Keratinocyte (primary cell): ENCODE data around the gene MN1. TPM values are rescaled to one million over a fixed set of nuclear protein-coding genes. Genes with fewer than 3 reads are reported as not detected.

Source experiments
- DNase-seq: peaks from one replicate; pipeline ENCODE4 v3.0.0-alpha.2; 2011; ENCODE audit warnings: low read depth, missing footprints, low spot score
- FAIRE-seq: peaks from 2 replicates; lab custom pipeline; 2011; peaks lifted over from hg19 to GRCh38; lab: Jason Lieb, UNC
- H2AFZ ChIP-seq: 2 replicates; pipeline ENCODE4 v1.6.0; 2012; ENCODE audit warnings: low read length, control low read depth, inconsistent platforms; ENCODE audit not compliant: control insufficient read depth
- H3K27ac ChIP-seq: 2 replicates; pipeline ENCODE4 v1.5.1; 2011; ENCODE audit warnings: low read length; ENCODE audit not compliant: control insufficient read depth, insufficient read depth
- H3K27me3 ChIP-seq: 3 replicates; pipeline ENCODE4 v1.6.0; 2011; ENCODE audit warnings: low read length; ENCODE audit not compliant: control insufficient read depth, insufficient read depth; ENCODE audit errors: extremely low read depth
- H3K36me3 ChIP-seq, 2 experiments: 2 replicates in 1 of 2; 3 replicates in 1 of 2; pipeline ENCODE4 v1.5.1; 2011; ENCODE audit warnings: low read length in 2 of 2, mild to moderate bottlenecking in 1 of 2; ENCODE audit not compliant: control insufficient read depth in 2 of 2, insufficient read depth in 2 of 2; ENCODE audit errors: extremely low read depth in 1 of 2
- H3K4me1 ChIP-seq: 3 replicates; pipeline ENCODE4 v1.5.1; 2011; ENCODE audit warnings: low read length; ENCODE audit not compliant: control insufficient read depth, insufficient read depth; ENCODE audit errors: extremely low read depth
- H3K4me2 ChIP-seq: 3 replicates; pipeline ENCODE4 v1.6.0; 2011; ENCODE audit warnings: low read depth, low read length; ENCODE audit not compliant: control insufficient read depth, insufficient read depth; ENCODE audit errors: extremely low read depth
- H3K4me3 ChIP-seq, 3 experiments: fragments of 200-600 bp in 1 of 3; sonication (generic) in 1 of 3; 2 replicates in 2 of 3; 3 replicates in 1 of 3; pipeline ENCODE4 v1.5.1; 2011 to 2016; ENCODE audit warnings: low read length in 3 of 3, mild to moderate bottlenecking in 3 of 3, control low read depth in 2 of 3, inconsistent platforms in 1 of 3, low read depth in 1 of 3, mixed read lengths in 1 of 3, mixed run types in 1 of 3, moderate library complexity in 1 of 3; ENCODE audit not compliant: control insufficient read depth in 2 of 3, insufficient read depth in 2 of 3; ENCODE audit errors: extremely low read depth in 1 of 3
- H3K79me2 ChIP-seq: 2 replicates; pipeline ENCODE4 v1.6.0; 2012; ENCODE audit warnings: low read length; ENCODE audit not compliant: control insufficient read depth, insufficient read depth
- H3K9ac ChIP-seq: 3 replicates; pipeline ENCODE4 v1.6.0; 2011; ENCODE audit warnings: low read length; ENCODE audit not compliant: control insufficient read depth, insufficient read depth; ENCODE audit errors: extremely low read depth
- H3K9me1 ChIP-seq: 3 replicates; pipeline ENCODE4 v1.6.0; 2011; ENCODE audit warnings: low read length; ENCODE audit not compliant: control insufficient read depth, insufficient read depth; ENCODE audit errors: extremely low read depth
- H3K9me3 ChIP-seq: 2 replicates; pipeline ENCODE4 v1.5.1; 2012; ENCODE audit warnings: low read depth, low read length; ENCODE audit not compliant: control insufficient read depth
- H4K20me1 ChIP-seq: 3 replicates; pipeline ENCODE4 v1.6.0; 2011; ENCODE audit warnings: low read length; ENCODE audit not compliant: control insufficient read depth, insufficient read depth; ENCODE audit errors: extremely low read depth
- CTCF ChIP-seq, 3 experiments: IDR thresholded peaks in 1 of 3; conservative IDR thresholded peaks in 1 of 3; optimal IDR thresholded peaks in 1 of 3; 2 replicates in 2 of 3; 3 replicates in 1 of 3; pipeline versions ENCODE3 to v1.5.1; 2011; ENCODE audit warnings: low read length in 3 of 3, mild to moderate bottlenecking in 3 of 3, moderate library complexity in 2 of 3, control low read depth in 1 of 3, inconsistent platforms in 1 of 3; ENCODE audit not compliant: insufficient read depth in 2 of 3; ENCODE audit errors: extremely low read depth in 1 of 3
- EZH2 ChIP-seq: IDR thresholded peaks from one replicate; pipeline ENCODE4 v1.6.1; 2012; ENCODE audit warnings: inconsistent platforms, mild to moderate bottlenecking, low read length, moderate library complexity
- dilution Hi-C: fragments of 300-500 bp; cut with MboI; formaldehyde crosslinking; loops from one replicate; pipeline ENCODE4 v1.7.0; 2020; ENCODE audit warnings: low sequenced_read_pairs; ENCODE audit not compliant: extremely low pct_ligation_motif_present
- polyA plus RNA-seq, 5 experiments: library from polyadenylated mRNA; depleted of rRNA in 3 of 5; stranded (reverse) in 3 of 5; stranded (forward) in 1 of 5; unstranded in 1 of 5; fragments of >200 nt; gene quantifications; 1 replicate in 1 of 5; 2 replicates in 3 of 5; 3 replicates in 1 of 5; pipeline versions ENCODE4 v1.2.1 to v1.2.3, GENCODE V29; 2011 to 2012; ENCODE audit warnings: missing spikeins in 2 of 5, low read depth in 1 of 5, low replicate concordance in 1 of 5

MN1 gene
- polyA plus RNA-seq, 1 donor (not counting 4 experiments of a cell fraction or from before 2014, with no cell fraction given) = 2.2 TPM

GRCh38 chr22:27704581-27704980, 97.0 kb downstream of the MN1 start:
- Histone ChIP-seq H3K9me1 (no peaks in the 10 kb centered on the region), H4K20me1 (no peaks in the 10 kb centered on the region), H3K79me2 (no peaks in the 10 kb centered on the region), H3K4me3 (no peak overlapping the region), H3K9me3 (no peaks in the 10 kb centered on the region), H3K4me2 (no peak overlapping the region), H3K27me3 (peaks cover 4% of the 10 kb centered on the region), H3K9ac (no peak overlapping the region), H3K27ac (no peak overlapping the region), H2AFZ (no peak overlapping the region), H3K4me1 (no peaks in the 10 kb centered on the region), H3K36me3 (no peaks in the 10 kb centered on the region)
- TF ChIP-seq CTCF (optimal IDR thresholded peaks at IDR 0.05 in 1 of 3, IDR thresholded peaks at IDR 0.05 in 1 of 3, conservative IDR thresholded peaks at IDR 0.05 in 1 of 3; ENCODE audit: extremely low read depth in 1 of 3, insufficient read depth in 2 of 3, low read length in 3 of 3) = no peak
- no peak for TF ChIP-seq EZH2
- dilution Hi-C loops = no loop called here
- DNase-seq (no peak), FAIRE-seq (no peak)

GRCh38 chr22:27699383-27700019, 102.1 kb downstream of the MN1 start:
- H3K9me3 ChIP-seq = no peaks in the 10 kb centered on the region
- H3K4me3 ChIP-seq = no peak overlapping the region
- H3K36me3 ChIP-seq = no peaks in the 10 kb centered on the region
- no peaks in the 10 kb centered on the region for H3K79me2 ChIP-seq
- no peak overlapping the region for H3K4me2 ChIP-seq
- dilution Hi-C loops = no loop called here
- FAIRE-seq = no peak
- no peak for TF ChIP-seq CTCF (optimal IDR thresholded peaks at IDR 0.05 in 1 of 3, IDR thresholded peaks at IDR 0.05 in 1 of 3, conservative IDR thresholded peaks at IDR 0.05 in 1 of 3; ENCODE audit: extremely low read depth in 1 of 3, insufficient read depth in 2 of 3, low read length in 3 of 3)
- TF ChIP-seq EZH2 = no peak
- H3K9ac ChIP-seq = no peak overlapping the region
- H3K27me3 ChIP-seq = no peaks in the 10 kb centered on the region
- no peaks in the 10 kb centered on the region for H3K4me1 ChIP-seq
- no peak overlapping the region for H3K27ac ChIP-seq
- DNase-seq = no peak
- no peaks in the 10 kb centered on the region for H4K20me1 ChIP-seq
- no peaks in the 10 kb centered on the region for H3K9me1 ChIP-seq
- no peak overlapping the region for H2AFZ ChIP-seq
